ENCODE data around the gene SLC22A23.

SLC22A23 gene

DNA sequence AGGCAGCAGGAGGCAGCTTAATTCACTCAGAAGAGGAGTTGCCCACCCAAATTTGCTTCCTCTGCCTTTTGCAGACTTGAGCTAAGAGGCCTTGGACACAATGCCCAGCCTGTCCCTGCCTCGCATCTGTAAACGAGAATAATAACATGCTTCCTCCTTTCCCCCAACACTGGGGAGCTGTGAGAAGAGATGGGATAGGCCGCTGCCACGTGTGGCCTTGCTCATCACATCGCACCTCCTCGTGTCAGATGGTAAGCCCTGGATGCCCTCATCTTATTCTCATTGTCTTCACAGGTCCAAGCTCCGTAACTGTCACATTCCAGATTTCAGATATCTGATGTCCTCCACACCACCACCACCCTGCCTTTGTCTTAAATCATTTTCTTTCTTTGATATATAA lies 216.3 kb downstream of the SLC22A23 start:
- no peak for DNase-seq (ENCODE audit: low read depth)

DNA sequence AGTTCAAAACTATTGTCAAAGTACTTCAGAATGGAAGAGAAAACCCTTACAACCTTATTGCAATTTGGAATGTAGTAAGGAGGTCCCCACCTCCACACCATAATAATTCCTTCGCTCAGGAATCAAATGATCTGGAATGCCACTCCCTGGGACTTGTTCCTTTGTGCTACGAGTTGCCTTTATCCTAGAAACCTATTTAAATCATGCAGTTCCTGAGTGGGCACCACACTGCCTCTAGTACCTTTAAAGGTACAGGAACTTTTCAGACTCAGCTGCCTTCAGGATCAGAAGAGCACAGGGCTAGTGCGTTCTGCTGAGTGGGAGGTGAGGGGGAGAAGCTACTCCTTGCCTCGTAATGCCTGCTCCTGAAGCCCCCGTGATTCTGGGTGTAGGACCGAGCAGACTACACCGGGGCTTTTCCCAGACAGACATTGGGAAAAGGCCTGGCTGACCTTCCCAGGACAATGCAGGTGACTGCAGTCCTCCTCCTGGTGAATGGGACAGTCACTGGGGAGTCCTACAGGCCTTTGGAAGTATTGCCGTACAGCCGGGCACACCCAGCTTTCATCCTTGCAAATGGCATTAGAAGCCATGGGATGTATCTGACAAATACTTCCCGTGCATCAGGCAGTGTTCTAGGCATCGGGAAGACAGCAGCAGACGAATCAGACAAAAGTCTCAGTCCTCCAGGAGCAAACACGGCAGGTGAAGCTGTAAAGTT lies 217.6 kb downstream of the SLC22A23 start:
- no peak for DNase-seq (ENCODE audit: low read depth)

DNA sequence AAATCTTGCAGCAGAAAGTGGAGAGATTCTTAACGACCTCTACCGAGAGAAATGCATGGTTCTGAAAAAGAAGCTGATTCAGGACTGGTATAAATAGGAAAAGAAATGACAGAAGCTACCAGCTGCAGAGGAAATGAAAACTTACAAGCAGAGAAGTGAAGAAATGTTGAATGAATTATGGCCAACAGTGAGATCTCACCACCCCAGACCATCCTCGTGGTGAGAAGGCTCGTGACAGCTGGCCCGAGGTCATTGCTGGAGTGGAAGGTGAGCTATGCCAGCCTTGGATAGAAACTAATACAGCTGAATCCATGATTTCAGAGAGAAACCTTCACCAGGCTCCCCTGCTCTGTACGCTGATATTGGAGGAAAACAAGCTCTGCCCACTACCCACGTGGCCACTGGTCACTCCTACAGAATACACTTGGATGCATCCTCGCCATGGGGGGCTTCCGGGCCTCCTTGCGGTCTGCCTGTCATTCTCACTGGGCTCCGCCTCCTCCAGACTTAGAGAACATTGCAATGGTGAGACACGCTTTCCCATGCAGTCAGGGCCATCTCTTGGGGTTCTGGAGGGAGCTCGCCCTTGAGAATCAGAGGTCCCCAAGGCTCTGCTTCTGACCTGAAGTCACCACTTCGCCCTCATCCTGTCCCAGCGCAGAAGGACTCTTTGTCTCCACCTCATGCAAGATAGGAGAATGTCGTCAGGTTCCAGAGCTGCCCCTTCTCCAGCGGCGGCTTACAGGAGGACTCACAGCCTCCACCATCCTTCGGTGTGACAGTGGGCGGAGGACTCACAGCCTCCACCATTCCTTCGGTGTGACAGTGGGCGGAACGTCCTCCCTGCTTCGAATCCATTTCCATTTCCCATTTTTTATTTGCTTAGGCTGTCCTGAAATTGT lies 218.8 kb downstream of the SLC22A23 start:
- no peak for DNase-seq (ENCODE audit: low read depth)

DNA sequence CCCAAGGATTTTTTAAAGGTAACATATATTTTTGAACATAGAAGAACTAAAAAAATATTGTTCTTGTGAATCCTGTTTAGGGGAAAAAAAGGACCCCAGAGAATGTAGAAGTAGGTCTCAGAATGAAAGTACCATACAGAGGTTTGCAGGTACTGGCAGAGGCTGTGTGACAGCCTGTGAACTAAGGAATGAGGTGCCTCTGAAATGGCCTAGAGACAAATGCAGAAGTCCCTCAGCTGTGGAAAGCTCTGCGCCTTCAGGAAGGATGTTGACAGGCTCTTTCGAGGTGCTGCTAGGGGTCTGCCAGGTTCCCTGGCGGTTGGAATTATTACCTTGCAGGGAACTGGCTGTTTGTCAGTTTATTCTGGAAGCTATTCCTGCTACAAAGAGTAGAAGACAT lies 220.8 kb downstream of the SLC22A23 start:
- no peak for DNase-seq (ENCODE audit: low read depth)

DNA sequence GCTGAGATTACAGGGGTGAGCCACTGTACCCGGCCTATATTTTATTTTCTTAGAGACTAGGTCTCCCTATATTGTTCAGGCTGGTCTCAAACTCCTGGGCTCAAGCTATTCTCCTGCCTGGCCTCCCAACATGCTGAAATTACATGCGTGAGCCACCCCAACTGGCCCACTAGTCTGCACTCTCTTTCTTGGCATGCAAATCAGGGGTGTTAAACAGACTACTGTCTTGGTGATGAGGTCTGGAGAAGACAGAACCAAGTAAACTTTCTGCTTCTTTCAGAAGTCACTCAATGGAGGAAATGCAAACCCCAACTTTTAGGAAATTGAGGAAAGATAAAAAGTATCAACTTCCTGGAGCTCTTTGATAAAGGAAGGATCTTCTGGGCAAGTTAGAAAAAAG lies 221.4 kb downstream of the SLC22A23 start:
- no peak for DNase-seq (ENCODE audit: low read depth)

DNA sequence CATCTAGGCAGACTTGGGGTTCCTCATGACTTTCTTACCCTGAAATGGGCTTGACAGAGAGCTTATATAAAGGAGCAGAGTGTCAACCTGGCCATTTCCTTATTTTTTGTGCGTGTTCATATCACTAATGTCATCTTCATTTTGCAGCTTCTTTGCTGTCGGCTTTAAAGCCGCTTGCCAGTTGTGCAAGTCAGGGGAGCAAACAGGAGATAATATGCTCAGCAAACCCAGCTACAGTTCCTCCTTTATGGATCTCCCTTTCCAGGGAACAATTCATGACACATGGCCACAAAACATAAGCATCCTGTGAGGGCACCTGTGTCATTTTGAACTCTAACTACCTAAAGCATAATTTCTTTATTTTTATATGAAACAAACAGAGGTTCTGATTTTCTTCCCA lies 222.9 kb downstream of the SLC22A23 start:
- DNase-seq (ENCODE audit: low read depth) = no peak

DNA sequence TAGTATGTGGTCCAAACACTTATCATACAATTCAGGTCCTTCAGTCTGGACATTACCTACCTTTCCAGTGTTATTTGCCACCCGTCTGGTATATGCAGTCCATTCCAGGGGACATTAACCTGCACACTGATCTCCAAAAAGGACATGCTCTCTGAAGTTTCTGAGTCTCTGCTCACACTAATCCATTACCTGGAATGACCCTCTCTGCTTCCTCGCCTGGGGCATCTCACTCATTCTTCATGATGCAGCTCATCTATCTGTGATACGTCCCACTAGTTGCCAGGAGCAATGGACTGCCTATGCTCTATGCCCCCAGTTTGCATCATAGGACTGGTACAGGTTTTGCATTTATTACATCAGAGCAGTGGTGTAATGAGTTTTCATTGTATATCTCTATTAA lies 223.5 kb downstream of the SLC22A23 start:
- no peak for DNase-seq (ENCODE audit: low read depth)

DNA sequence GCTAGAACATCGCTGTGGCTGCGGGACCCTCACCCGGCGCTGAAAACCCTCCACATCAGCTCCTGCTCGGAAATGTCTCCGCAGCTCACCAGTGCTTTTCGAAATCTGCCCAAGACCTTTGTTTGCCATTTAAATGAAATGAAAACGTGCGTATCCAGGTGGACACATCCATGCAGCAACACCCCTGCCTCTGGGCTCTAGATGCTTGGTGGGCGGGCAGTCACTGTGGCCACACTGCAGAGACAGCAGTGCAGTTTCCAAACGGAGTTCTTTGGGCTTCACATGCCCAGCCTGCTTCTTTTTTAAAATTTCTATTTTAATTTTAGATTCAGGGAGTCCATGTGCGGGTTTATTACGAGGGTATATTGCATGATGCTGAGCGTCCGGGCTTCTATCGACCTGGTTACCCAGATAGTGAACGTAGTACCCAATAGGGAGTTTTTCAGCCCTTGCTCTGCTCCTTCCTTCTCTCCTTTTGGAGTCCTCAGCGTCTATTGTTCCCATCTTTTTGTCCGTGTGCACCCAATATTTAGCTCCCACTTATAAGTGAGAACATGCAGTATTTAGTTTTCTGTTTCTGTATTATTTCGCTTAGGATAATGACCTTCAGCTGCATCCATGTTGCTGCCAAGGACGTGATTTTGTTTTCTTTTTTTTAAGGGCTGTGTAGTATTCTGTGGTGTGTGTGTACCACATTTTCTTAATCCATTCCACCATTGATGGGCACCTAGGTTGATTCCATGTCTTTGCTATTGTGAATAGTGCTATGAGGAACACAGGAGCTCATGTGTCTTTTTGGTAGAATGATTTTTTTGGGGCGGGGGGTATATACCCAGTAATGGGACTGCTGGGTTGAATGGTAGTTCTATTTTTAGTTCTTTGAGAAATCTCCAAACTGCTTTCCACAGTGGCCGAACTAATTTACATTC lies 224.6 kb downstream of the SLC22A23 start:
- no peak for DNase-seq (ENCODE audit: low read depth)

DNA sequence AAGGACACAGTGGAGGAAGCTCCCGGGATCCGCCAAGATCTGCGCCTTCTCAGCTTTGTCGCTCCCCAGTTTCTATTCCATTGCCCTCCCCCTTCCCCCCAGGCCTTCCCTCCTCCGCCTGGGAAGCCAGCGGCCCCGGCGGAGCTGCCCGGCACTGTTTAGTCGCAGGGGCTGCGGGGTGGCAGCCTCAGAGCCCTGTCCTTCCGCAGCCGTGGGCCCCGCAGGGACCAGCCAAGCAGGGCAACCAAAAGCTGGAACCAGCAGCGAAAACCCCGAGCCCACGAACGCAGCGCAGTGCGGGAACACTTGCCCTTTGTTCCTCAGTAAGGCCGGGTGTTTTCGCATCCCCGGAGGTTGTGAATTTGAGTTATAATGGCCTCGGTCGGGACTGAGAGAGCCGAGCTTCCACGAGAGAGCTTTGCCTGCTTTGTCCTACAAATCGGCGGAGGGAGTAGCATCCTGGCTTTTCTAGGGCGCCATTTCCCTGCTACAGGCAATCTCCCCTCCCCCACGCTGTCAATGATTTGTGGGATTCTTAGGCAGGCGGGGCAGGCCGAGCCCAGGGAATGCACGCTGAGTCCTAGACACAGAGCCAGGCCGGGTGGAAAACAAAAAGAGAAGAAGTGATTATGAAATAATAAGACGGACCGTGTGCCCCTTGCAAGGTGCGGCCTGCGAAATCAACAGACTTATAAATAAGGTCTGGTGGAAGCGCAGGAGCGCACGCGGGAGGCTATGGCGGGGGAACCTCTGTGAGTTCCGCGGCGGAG lies 225.4 kb downstream of the SLC22A23 start:
- no peak for DNase-seq (ENCODE audit: low read depth)

DNA sequence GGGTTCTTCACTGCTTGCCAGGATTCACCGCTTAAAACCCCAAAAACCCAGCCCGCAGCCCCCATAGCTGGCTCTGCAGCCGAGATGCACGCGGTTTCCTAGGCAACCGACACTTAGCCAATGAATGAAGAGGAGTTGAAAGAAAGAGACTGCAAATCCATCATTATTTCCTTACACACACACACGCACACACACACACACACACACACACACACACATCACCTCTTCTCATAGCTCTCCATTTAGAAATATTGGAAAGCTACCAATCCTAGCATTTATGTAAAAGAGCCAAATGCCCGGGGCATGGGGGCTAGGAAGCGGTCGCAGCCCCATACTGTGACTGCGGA lies 226.0 kb downstream of the SLC22A23 start:
- no peak for DNase-seq (ENCODE audit: low read depth)

DNA sequence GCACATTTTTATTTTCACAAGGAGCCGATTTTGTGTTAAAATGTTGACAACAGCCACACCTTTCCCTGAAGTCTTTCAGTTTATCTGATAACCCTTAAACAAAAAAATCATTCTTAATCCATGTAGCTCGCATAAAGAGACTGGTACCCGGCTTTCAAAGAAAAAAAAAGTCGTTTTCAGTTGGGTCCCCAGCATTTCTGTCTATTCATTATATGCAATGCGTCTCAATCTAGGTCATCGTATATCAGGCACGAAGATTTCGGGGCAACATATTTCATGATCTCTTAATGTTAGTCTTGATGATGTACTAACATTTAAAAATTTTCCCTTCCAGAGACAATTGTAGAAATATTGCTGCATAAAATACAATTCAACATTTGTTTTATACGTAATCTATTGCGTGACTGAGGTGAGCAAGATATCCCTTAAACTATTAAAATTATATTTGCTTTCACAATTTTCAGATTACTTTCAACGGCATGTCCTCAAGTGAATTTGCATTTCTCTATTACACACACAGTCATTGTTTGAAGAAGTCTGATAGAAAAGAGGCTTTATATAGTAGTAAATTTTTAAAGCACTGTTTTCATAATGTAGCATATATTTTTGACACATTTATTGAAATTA lies 226.5 kb downstream of the SLC22A23 start:
- DNase-seq (ENCODE audit: low read depth) = no peak

DNA sequence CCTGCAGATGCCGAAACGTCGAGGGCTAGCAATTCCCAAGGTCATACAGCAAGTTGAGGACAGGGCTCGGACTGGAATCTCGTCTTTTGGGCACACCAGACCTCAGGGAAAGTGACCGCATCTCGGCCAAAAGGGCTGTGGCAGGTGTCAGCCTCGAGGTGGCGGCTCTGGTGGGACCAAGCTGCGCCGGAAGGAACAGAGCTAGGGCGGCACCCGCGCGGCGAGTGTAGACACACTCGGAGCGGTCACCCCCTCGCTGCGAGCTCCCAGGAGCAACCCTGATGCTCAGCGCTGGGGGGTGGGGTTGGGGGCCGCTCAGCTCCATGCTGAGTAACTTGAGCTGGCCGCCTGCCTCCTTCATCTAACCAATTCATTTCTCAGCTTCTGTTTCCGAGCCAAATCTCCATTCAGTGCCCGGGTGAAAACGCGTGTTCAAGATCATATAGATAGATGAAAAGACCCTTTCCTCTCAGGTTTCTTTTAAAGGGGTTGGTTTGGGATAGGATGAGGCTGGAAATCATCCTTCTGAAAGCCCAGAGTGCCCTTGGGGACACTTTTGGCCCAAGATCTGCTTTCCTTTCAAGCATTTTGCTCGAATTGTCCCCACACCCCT lies 227.2 kb downstream of the SLC22A23 start:
- DNase-seq (ENCODE audit: low read depth) = no peak

DNA sequence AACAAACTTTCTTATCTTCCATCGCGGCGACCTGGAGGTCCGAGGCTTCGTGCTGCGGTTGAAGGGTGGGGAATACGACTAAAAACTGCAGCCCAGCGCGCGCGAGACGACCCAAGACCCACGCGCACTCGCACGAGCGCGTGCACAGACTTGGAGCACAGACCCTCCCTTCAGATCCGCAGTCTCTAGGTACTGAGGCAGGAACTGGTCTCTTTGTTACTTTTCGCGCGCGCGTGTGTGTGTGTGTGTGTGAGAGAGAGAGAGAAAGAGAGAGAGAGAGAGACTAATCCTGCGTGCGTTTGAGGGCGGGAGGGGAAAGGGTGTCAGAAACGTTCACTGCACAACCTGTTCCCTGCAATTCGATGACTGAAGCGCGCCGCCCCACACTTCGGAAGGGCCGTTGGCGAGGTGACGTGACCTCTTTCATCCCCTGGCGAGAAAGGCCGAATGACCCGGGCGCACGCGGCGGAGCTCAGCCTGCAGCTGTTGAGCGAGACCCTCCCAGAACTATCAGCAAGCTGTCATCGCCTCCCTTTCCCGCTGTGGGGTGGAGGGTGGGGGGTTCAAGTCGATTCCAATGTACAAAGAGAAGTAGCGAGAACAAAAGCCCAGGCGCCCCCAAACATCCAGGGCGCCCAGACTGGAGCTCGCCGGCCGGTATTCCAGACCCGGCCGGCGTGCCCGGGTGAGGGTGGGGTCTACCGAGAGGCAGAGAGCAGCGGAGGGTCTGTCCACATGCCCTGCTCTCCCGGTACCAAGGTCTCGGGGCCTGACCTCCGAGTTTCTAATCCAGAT lies 227.9 kb downstream of the SLC22A23 start:
- peak; percentile 26 for DNase-seq (ENCODE audit: low read depth)

DNA sequence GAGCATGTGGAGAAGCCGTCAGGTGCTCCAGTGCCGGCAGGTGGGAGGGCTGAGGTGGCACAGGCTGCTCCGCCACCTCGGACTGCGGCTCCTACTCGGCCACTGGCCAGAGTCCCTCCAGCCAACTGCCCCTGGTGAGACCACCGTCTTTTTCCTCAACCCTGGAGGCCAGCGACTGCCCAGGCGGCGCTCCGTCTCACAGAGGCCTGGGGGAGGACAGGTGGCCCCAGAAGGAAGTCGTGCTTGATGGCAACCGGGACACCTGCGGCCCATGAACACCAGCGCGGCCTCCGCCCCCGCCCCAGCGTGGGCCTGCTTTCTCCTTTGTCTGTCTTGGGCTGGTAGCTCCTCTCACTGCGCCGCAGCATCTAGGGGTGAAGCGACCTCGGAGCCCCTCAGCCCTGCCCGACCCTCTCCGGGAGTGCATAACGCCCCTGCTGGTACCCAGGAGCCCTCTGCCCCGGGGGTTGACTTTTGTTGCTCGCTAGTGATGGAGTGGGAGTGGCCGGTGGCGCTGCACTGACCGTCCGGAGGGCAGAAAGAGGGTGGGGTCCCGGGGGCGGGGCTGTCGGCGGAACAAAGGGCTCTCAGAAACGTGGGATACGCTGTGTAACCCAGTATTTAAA lies 228.7 kb downstream of the SLC22A23 start:
- DNase-seq (ENCODE audit: low read depth) = no peak

DNA sequence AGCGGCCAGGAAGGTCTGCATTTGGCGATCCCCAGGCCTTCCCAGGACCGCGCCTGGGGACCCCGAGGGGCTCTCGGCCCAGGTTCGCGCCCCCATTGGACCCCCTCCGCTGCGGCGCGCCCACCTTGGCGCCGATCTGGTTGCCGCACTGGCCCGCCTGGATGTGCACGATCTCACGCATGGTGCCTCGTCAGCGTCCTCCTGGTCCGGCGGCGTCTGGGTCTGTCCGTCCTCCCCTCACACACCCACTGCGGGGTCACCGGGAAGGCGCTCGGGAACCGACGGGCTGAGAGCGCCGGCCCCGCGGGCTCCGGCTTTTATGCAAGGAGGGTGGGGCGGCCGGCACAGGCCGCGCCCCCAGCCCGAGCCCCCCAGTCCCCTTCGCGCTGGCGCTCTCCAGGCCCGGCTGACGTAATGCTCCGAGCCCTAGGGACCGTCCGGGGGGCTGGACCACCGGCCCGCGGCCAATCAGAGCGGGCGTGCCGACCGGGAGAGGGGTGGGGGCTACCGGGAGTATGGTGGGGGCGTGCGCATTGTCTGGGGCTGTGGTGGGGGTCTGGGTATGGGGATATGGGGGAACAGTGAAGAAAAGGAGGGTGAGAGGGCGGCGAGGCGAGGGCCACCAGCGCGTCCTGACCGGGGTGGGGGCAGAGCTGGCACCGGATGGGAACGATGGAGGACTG lies 229.3 kb downstream of the SLC22A23 start, which contains the start of gene TUBB2B:
TUBB2B (minus strand) TSS at position 291 of the 683 bp plus-strand sequence; CDS start at position 181, 110 bp downstream.
- no peak for DNase-seq (ENCODE audit: low read depth)

DNA sequence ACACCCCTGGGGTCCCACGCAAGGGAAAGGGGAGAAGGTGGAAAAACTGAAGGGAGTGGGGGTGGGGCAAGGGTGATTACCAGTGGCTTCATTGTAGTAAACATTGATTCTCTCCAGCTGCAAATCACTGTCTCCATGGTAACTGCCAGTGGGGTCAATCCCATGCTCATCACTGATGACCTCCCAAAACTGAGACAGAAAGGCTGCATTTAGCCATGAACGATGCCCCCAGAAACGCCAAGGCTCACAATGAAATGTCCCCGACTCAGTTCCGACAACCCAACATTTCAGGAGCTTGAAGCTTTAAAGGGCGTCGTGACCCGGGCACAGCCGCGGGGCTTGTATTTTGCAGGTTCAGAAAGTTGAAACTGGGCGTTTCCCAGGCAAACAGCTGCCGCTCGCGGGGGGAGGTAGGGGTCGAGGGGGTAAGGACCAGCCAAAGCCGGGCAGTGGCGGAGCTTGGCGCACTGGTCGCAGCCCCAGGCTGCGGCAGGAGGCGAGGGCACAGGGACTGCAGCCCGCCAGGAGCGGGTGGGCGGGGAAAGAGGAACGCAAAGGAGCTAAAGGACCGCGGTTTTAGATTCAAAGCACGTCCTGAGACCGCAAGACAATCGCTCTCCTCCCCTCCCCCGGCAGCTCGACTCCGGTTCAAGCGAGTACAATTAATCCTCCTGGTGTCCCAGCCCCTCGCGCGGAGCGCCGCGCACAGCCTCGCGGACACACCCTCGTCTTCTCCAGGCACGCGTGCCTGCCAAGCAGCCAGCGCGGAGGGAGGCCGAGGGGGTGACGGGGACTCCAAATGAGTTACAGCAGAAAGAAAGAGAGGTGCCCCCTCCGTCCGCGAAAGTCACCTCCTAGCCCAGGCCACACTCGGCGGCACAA lies 230.1 kb downstream of the SLC22A23 start:
- DNase-seq (ENCODE audit: low read depth) = no peak

DNA sequence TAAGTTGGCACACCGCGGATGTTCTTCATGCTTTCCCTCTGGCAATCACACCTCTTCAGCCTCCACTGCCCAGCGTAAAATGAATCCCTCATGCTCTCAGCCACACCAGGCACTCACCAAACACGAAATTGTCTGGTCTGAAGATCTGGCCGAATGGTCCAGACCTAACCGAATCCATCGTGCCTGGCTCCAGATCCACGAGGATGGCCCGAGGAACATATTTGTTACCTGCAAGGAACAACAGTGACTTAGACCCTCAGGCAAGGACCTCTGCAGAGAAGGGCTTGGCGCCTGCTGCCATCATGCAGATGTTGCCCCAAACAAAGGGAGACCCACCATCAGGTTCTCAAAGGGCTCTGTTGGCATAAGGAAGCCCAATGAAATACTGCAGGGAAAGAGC lies 230.8 kb downstream of the SLC22A23 start:
- no peak for DNase-seq (ENCODE audit: low read depth)
